K562 (cell line): ENCODE measurements around the gene SLC16A9. TPM values are rescaled to one million over a fixed set of nuclear protein-coding genes. Genes with fewer than 3 reads are reported as not detected.
A peak's percentile ranks its signal among the peaks of the same experiment; 100 is the strongest.

ENCODE experiments used
- ATAC-seq: fragments of 200-7000 bp; cut with Tn5 transposase; 3 replicates; pipeline ENCODE4 v1.9.1; 2020; ENCODE audit warnings: moderate library complexity
- BruUV-seq: library from RNA; stranded (reverse); fragments of 400-500 nt; replicated peaks from 2 replicates; lab custom pipeline; 2021; lab: Mats Ljungman, UMichigan
- CTCF ChIA-PET: fragments of 300-600 bp; formaldehyde crosslinking; extraction: SDS; loops from one replicate; lab custom pipeline; 2021; ENCODE audit warnings: low intra/inter-chr PET ratio; lab: Yijun Ruan, JAX
- POLR2A ChIA-PET: fragments of 300-600, 350-650 bp; sonication (Branson Sonifier 250); formaldehyde crosslinking; extraction: SDS; loops from one replicate; lab custom pipeline; 2021; ENCODE audit warnings: antibody characterized with exemption, inconsistent platforms; lab: Yijun Ruan, JAX
- DNase-seq, 4 experiments: peaks; one replicate each; pipeline versions ENCODE4 v3.0.0 to v3.0.0-alpha.2; 2011 to 2018; ENCODE audit warnings: low spot score in 3 of 4, mixed read lengths in 3 of 4; ENCODE audit errors: extremely low read depth in 1 of 4
- FAIRE-seq: peaks from 2 replicates; lab custom pipeline; 2011; peaks lifted over from hg19 to GRCh38; lab: Jason Lieb, UNC
- H2AFZ ChIP-seq: 2 replicates; pipeline ENCODE4 v1.6.0; 2011; ENCODE audit warnings: low read depth, low read length, control low read depth, inconsistent platforms
- H3K27ac ChIP-seq: fragments of 200-600 bp; 3 replicates; pipeline ENCODE4 v1.8.0; 2011; ENCODE audit warnings: low read depth, mild to moderate bottlenecking, control low read depth, inconsistent platforms, low read length, moderate library complexity, mixed read lengths; ENCODE audit errors: extremely low read depth
- H3K27me3 ChIP-seq, 2 experiments: fragments of 300-600 bp in 1 of 2; 2 replicates in 1 of 2; 3 replicates in 1 of 2; pipeline versions ENCODE4 v1.6.0 to v1.8.0; 2011; ENCODE audit warnings: inconsistent platforms in 2 of 2, low read length in 2 of 2, mild to moderate bottlenecking in 1 of 2, mixed read lengths in 1 of 2, moderate library complexity in 1 of 2; ENCODE audit not compliant: control insufficient read depth in 2 of 2, insufficient read depth in 2 of 2
- H3K36me3 ChIP-seq: fragments of 300-600 bp; 3 replicates; pipeline ENCODE4 v1.8.0; 2011; ENCODE audit warnings: mild to moderate bottlenecking, low read length, inconsistent platforms; ENCODE audit not compliant: control insufficient read depth, insufficient read depth
- H3K4me1 ChIP-seq, 2 experiments: fragments of 200-600 bp in 1 of 2; replicated peaks in 1 of 2; 2 replicates in 1 of 2; 3 replicates in 1 of 2; pipeline versions ENCODE4 v1.5.1 to v1.8.0; 2011; ENCODE audit warnings: inconsistent platforms in 2 of 2, low read length in 2 of 2, mild to moderate bottlenecking in 1 of 2, mixed read lengths in 1 of 2, moderate library complexity in 1 of 2; ENCODE audit not compliant: control insufficient read depth in 2 of 2, insufficient read depth in 2 of 2
- H3K4me2 ChIP-seq: 2 replicates; pipeline ENCODE4 v1.6.1; 2011; ENCODE audit warnings: low read length, control low read depth, inconsistent platforms, mixed read lengths; ENCODE audit not compliant: insufficient read depth
- H3K4me3 ChIP-seq: fragments of 200-600 bp; sonication (generic), shearing (Covaris generic); 2 replicates; pipeline ENCODE4 v1.5.1; 2016; ENCODE audit warnings: control low read depth, inconsistent platforms
- H3K79me2 ChIP-seq: fragments of 200-600 bp; 3 replicates; pipeline ENCODE4 v1.8.0; 2011; ENCODE audit warnings: low read length, inconsistent platforms; ENCODE audit not compliant: control insufficient read depth, insufficient read depth
- H3K9ac ChIP-seq, 2 experiments: 2 replicates each; pipeline versions ENCODE4 v1.6.0 to v1.6.1; 2011; ENCODE audit warnings: low read depth in 2 of 2, low read length in 2 of 2, control low read depth in 1 of 2, inconsistent platforms in 1 of 2, mild to moderate bottlenecking in 1 of 2, mixed read lengths in 1 of 2; ENCODE audit not compliant: insufficient read depth in 1 of 2
- H3K9me1 ChIP-seq: one replicate; pipeline ENCODE4 v1.6.0; 2011; ENCODE audit warnings: inconsistent platforms, mild to moderate bottlenecking, low read length, moderate library complexity; ENCODE audit not compliant: control insufficient read depth, insufficient read depth
- H3K9me3 ChIP-seq: replicated peaks from 2 replicates; pipeline ENCODE4 v1.5.1; 2011; ENCODE audit warnings: low read depth, low read length, inconsistent platforms; ENCODE audit not compliant: control insufficient read depth, insufficient read depth
- H4K20me1 ChIP-seq: replicated peaks from 2 replicates; pipeline ENCODE4 v1.6.1; 2011; ENCODE audit warnings: low read length, inconsistent platforms, mixed read lengths; ENCODE audit not compliant: control insufficient read depth, insufficient read depth
- RNF2 ChIP-seq: sonication (generic); IDR thresholded peaks from 2 replicates; pipeline ENCODE4 v1.6.1; 2016
- WGBS: fragments of 100-300 bp; shearing (Covaris generic); methylation state at CpG from one replicate; pipeline ENCODE4 v1.1.6; 2016; ENCODE audit warnings: low coverage, mixed read lengths; ENCODE audit not compliant: insufficient coverage; ENCODE audit errors: missing lambda C conversion rate; 5-methylcytosine and 5-hydroxymethylcytosine counted together
- in situ Hi-C: fragments of 300-500 bp; cut with MboI; formaldehyde crosslinking; loops from 4 replicates; pipeline ENCODE4 v1.15.0; 2018; ENCODE audit warnings: inconsistent platforms, mixed read lengths
- intact Hi-C: fragments of 100-400 bp; cut with micrococcal nuclease; formaldehyde crosslinking; loops from 2 replicates; pipeline ENCODE4 v1.14.2; 2022
- polyA plus RNA-seq, 8 experiments: library from polyadenylated mRNA; depleted of rRNA in 4 of 8; stranded (reverse) in 5 of 8; unstranded in 3 of 8; fragments of >200 nt; fragmentation: Nextera tagmentation in 2 of 8; fragmentation: Illumina TruSeq in 1 of 8; extraction: Ambion mirVana in 2 of 8; extraction: Trizol in 1 of 8; gene quantifications; 2 replicates each; pipeline versions ENCODE4 v1.2.1 to v1.2.3, GENCODE V29; 2011 to 2014; ENCODE audit warnings: inconsistent platforms in 1 of 8, missing spikeins in 1 of 8
- total RNA-seq, 7 experiments: library from RNA; depleted of rRNA in 6 of 7; stranded (reverse); fragments of >200 nt in 6 of 7; fragmentation: Illumina TruSeq in 2 of 7; extraction: Trizol in 2 of 7; gene quantifications; 2 replicates each; pipeline versions ENCODE4 v1.2.1 to v1.2.3, GENCODE V29; 2011 to 2021; ENCODE audit warnings: low replicate concordance in 1 of 7
- TF ChIP-seq, protein P1 (sequence below), 2 experiments: fragments of 450-650 bp; formaldehyde crosslinking in 1 of 2; IDR thresholded peaks; 2 replicates each; pipeline versions ENCODE4 v1.4.0 to v1.6.1; 2014 to 2020; ENCODE audit warnings: mild to moderate bottlenecking in 2 of 2, borderline replicate concordance in 1 of 2, low read depth in 1 of 2

Gene SLC16A9
- total and polyA plus RNA-seq, 9 of the 15 experiments (the other 6 are each of a cell fraction or from before 2014, with no cell fraction given) = 0.90 to 6.4 (median 2.1) TPM

DNA sequence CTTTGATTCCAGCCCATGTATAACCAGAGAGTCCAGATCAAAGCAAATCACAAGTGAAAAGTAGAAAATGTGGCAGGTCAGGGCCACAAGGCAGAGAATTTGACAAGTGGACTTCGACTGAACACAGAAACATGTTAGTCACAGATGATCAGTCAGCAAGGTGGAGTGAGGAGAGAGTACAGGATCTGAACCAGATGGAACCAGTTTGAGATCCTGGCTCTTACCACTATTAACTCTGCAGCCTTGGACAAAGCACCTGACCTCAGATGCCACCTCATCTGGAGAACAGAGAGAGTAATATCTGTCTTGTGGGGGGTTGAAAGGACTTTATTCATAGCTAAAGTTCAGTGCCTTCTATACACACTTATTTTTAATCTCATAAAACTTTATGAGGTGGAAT lies 39.2 kb upstream of the SLC16A9 start:
- Histone ChIP-seq H3K4me2 (no peak overlapping the region), H3K27me3 (peaks cover 9 to 14% of the 10 kb centered on the region in 2 experiments; a peak in 3 of 5 replicates), H3K79me2 (no peaks in the 10 kb centered on the region), H3K36me3 (no peaks in the 10 kb centered on the region), H2AFZ (no peak overlapping the region), H3K4me3 (no peak overlapping the region), H4K20me1 (no peaks in the 10 kb centered on the region), H3K9me3 (no peaks in the 10 kb centered on the region), H3K9ac (no peak overlapping the region), H3K9me1 (no peaks in the 10 kb centered on the region), H3K27ac (no peak overlapping the region), H3K4me1 (0 out of 5 replicates have a peak, but pooled peaks cover 0 to under 1% of the 10 kb centered on the region in 2 experiments)
- TF ChIP-seq, protein P1, sequence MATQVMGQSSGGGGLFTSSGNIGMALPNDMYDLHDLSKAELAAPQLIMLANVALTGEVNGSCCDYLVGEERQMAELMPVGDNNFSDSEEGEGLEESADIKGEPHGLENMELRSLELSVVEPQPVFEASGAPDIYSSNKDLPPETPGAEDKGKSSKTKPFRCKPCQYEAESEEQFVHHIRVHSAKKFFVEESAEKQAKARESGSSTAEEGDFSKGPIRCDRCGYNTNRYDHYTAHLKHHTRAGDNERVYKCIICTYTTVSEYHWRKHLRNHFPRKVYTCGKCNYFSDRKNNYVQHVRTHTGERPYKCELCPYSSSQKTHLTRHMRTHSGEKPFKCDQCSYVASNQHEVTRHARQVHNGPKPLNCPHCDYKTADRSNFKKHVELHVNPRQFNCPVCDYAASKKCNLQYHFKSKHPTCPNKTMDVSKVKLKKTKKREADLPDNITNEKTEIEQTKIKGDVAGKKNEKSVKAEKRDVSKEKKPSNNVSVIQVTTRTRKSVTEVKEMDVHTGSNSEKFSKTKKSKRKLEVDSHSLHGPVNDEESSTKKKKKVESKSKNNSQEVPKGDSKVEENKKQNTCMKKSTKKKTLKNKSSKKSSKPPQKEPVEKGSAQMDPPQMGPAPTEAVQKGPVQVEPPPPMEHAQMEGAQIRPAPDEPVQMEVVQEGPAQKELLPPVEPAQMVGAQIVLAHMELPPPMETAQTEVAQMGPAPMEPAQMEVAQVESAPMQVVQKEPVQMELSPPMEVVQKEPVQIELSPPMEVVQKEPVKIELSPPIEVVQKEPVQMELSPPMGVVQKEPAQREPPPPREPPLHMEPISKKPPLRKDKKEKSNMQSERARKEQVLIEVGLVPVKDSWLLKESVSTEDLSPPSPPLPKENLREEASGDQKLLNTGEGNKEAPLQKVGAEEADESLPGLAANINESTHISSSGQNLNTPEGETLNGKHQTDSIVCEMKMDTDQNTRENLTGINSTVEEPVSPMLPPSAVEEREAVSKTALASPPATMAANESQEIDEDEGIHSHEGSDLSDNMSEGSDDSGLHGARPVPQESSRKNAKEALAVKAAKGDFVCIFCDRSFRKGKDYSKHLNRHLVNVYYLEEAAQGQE (IDR thresholded peaks at IDR 0.05; ENCODE audit: borderline replicate concordance) = peak; percentile 81
- TF ChIP-seq, protein P1 (CRISPR knock-in tag; IDR thresholded peaks at IDR 0.05; ENCODE audit: low read depth) = no peak
- no peak for TF ChIP-seq RNF2
- no TSS peak for BruUV-seq
- CTCF ChIA-PET = no interaction called here
- DNase-seq (no peak), FAIRE-seq (no peak), ATAC-seq (no peak)
- intact Hi-C loops = no loop called here
- in situ Hi-C loops = no loop called here
- 0% methylated on average over 1 of the region's 1 CpG for WGBS
- POLR2A ChIA-PET = interaction anchor here (0.6 kb wide), 1 partner anchor 30 kb away, joined by 3 read pairs; no protein-coding TSS in a partner anchor
